HG03520 (cell line): ENCODE data around the gene TRAPPC14.
A peak's percentile ranks its signal among the peaks of the same experiment; 100 is the strongest.

Experiments used
- ATAC-seq: cut with Tn5 transposase; IDR thresholded peaks from one replicate; pipeline ENCODE4 v1.9.1; 2021; ENCODE audit warnings: mild to moderate bottlenecking, moderate library complexity; ENCODE audit not compliant: unreplicated experiment

Gene TRAPPC14

GRCh38 chr7:100126931-100127865, 31.3 kb downstream of the TRAPPC14 start, which contains the start of gene MBLAC1:
Gene MBLAC1, plus strand, starts transcription at chr7:100126967. Its CDS starts 429 bp downstream, at chr7:100127396.
- peak; percentile 42 for ATAC-seq

- ATAC-seq, result no peak
These were observed 32.1 kb downstream of the TRAPPC14 start for GRCh38 chr7:100126239-100126930.

DNA sequence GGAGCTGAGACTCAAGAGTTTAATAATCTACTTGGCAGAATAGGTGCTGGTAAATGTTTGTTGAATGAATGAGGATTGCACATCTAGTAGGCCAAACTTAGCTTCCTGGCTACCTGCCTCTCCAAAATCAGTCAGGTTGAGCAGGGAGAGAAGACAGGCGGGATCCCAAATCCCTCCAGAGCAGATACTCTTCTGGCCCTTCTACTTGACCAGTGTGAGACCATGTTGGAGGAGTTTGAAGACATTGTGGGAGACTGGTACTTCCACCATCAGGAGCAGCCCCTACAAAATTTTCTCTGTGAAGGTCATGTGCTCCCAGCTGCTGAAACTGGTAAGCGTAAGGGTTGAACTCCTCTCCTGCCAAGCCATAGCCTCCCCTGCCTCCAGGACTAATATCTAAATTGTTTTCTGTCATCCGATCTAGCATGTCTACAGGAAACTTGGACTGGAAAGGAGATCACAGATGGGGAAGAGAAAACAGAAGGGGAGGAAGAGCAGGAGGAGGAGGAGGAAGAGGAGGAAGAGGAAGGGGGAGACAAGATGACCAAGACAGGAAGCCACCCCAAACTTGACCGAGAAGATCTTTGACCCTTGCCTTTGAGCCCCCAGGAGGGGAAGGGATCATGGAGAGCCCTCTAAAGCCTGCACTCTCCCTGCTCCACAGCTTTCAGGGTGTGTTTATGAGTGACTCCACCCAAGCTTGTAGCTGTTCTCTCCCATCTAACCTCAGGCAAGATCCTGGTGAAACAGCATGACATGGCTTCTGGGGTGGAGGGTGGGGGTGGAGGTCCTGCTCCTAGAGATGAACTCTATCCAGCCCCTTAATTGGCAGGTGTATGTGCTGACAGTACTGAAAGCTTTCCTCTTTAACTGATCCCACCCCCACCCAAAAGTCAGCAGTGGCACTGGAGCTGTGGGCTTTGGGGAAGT, 34.0 kb downstream of the TRAPPC14 start:
- ATAC-seq, result no peak

DNA sequence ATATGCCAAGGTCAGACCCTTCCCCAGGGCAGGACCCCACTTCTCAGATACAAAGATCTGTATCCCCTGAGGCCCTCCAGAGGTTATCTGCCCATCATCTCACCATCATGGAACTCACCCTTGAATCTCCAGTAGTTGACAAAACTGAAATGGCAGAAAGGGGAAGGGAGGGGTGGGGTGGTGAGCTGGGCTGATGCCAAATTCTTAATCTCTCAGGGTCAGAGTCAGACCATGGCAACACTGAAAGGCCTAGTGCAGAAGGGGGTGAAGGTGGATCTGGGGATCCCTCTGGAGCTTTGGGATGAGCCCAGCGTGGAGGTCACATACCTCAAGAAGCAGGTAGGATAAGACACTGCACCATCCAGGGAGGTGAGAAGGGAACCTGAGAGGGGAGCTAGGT, 36.0 kb downstream of the TRAPPC14 start:
- ATAC-seq, result no peak

- no peak for ATAC-seq
These were observed 36.5 kb downstream of the TRAPPC14 start for GRCh38 chr7:100122067-100122466.

DNA sequence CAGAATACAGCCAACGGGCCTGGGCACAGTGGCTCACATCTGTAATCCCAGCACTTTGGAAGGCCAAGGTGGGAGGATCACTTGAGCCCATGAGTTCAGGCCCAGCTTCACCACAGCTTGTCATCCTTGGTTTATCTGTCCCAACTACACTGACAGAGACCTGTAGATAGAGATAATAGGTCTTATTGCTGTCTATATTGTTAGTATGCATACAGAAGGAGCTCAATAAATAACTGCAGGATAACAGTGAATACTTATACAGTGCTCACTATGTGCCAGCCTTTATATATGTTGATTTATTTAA, 37.8 kb downstream of the TRAPPC14 start:
- ATAC-seq, result no peak

DNA sequence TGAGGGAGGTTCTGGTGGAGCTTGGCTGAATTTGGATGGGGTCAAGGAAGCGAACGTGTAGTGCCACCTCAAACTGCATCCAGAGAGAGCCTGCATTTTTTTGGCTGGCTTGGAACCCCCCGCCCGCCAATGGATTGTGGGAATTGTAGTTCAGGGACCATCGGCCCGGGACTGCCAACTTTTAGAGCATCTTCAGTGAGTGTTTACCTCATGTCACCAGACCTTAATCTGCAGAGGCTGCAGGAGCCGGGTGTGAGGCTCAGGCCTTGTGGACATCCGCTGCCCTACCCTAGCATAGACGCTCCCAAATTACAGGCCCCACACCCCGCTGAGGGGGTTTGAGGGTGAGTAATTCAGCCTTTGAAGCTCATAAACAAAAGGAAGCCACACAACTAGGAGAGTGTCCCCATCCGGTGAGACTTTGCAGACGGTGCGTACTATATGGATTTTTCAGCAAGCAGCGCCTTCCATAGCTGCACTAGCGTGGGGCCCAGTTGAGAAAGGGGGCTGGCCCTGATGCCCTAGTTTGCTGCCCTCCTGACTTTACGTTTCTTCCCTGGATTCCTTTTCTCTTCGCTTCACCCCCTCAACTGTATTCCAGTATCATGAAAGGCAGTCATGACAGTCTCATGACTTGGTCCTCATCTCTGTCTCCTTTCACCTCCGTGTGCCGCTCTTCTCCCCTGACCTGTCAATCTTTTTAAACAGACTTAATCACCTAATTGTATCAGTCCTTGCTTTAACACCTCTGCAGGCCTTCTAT, 38.4 kb downstream of the TRAPPC14 start:
- ATAC-seq, result peak; percentile 36

GRCh38 chr7:100119072-100119969, 39.2 kb downstream of the TRAPPC14 start, which contains the start of the genes CNPY4 and TAF6:
Gene CNPY4, plus strand, starts transcription at chr7:100119634. Its CDS starts 111 bp downstream, at chr7:100119745.
Gene TAF6, minus strand, starts transcription at chr7:100119358. Its CDS starts 5,149 bp downstream, at chr7:100114209.
- peak; percentile 66 for ATAC-seq

DNA sequence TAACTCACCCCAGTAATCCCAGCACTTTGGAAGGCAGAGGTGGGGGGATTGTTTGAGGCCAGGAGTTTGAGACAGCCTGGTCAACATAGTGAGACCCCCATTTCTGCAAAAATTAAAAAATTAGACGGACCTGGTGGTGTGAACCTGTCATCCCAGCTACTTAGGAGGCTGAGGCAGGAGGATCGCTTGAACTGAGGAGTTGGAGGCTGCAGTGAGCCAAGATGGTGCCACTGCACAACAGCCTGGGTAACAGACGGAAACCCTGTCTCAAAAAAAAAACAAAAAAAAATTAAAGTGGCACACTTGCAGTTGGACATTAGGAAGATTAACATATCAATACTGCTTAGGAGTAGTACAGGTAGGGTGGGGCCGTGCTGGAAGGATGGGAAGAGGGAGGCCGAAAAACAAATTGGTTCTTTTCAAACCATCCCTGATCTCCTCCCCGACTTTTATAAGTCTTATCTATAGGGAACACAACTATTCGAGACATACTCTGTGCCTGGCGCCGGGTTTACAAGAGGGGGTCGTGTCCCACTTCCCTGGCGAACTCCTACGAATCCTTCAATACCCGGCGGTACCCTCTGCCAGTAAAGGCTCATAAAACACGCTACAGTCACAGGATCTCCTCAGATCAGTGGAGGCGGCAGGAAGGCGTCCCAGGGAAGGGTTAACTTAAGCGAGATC, 40.0 kb downstream of the TRAPPC14 start:
- ATAC-seq, result no peak

GRCh38 chr7:100115026-100115425, 43.5 kb downstream of the TRAPPC14 start:
- ATAC-seq, result no peak

DNA sequence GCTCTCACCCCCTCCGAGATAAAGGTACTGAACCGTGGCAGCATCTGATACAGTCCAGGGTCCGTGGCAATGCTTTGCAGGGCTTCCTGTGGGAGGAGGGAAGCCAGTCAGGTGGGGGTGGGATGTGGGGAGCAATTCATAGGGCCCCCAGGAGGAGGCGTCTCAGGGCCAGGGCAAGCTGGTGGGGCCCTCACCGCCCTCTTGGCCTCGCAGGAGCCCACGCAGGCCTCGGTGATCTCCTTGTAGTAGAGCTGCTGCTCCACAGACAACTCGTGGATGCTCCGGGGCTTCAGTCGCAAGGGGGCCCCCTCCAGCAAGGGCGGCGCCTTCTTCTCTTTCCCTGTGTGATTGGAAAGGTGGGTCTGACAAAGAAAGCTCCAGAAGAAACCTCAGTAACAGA, 46.6 kb downstream of the TRAPPC14 start:
- no peak for ATAC-seq

- no peak for ATAC-seq
These were observed 47.4 kb downstream of the TRAPPC14 start for GRCh38 chr7:100111156-100111555.

DNA sequence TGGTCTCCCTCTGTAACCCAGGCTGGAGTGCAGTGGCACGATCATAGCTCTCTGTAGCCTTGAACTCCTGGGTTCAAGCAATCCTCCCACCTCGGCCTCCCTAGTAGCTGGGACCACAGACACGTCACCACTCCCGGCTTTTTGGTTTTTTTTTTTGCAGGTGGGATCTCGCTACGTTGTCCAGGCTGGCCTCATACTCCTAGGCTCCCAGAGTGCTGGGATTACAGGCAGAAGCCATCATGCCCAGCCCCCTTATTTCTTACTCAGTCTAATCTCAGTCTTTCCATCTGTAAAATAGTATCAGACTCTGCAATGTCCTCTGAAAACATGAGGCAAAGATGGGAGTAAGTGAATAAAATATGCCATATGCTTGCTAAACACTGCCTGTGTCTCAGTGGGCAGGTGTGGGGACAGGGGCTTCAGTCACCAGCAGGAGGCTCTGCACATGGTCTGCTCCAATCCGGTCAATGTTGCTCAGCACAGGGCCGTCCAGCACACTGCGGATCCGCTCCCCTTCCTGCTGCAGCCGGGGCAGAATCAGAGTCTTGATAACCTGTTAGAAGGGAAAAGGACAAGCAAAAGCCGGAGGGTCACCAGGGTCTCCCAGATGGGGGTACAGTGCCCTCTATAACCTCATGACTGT, 48.9 kb downstream of the TRAPPC14 start:
- no peak for ATAC-seq

GRCh38 chr7:100107890-100108289, 50.6 kb downstream of the TRAPPC14 start:
- ATAC-seq, result no peak

- no peak for ATAC-seq
These were observed 51.3 kb downstream of the TRAPPC14 start for GRCh38 chr7:100107125-100107737.

- ATAC-seq, result no peak
These were observed 51.9 kb downstream of the TRAPPC14 start for GRCh38 chr7:100106633-100107032.

DNA sequence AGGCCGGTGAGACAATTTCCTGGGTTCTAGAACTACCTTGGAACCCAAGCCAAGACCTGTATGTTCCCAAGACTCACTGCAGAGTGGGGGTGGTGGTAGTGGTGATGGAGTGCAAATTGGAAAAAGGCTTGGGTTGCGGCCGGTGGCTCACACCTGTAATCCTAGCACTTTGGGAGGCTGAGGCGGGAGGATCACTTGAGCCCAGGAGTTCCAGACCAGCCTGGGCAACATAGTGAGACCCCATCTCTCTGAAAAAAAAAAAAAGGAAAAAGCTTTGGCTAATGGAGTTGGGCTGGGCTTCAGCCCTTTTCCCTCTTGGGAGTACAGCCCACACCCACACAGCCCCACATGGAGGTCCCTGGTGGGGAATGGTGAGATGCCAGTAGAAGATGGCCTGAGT, 53.0 kb downstream of the TRAPPC14 start:
- ATAC-seq, result no peak
